Muscle of leg (tissue), 9 donors: ENCODE measurements around the gene PHF23. TPM values are rescaled to one million over a fixed set of nuclear protein-coding genes. Genes with fewer than 3 reads are reported as not detected.

Experiments used
- polyA plus RNA-seq, 8 donors: library from polyadenylated mRNA; unstranded; fragments of 120-200 nt; gene quantifications; one replicate each; pipeline versions ENCODE4 v1.2.1 to v1.2.3, GENCODE V29; 2013; ENCODE audit warnings: inconsistent platforms in 1 of 8, low replicate concordance in 1 of 8; ENCODE audit not compliant: insufficient read length in 8 of 8, insufficient read depth in 1 of 8
- total RNA-seq: library from RNA; stranded (reverse); fragments of 120-200 nt; gene quantifications from one replicate; pipeline ENCODE4 v1.2.4, GENCODE V29; 2013

PHF23 gene
- total and polyA plus RNA-seq, 9 donors = 29.1 to 47.8 (median 39.7) TPM

Other genes with a start within 250 kb of the PHF23 start
Only the 30 nearest of the 36 such genes appear.
- 0.18 TPM for gene SLC16A13, start 203.4 kb downstream of the PHF23 start, total RNA-seq
- gene SLC16A13, start 203.4 kb downstream of the PHF23 start, polyA plus RNA-seq = 1 to 10 TPM in 7 of 8 donors, under 1 TPM in 1; 0.91 to 2.5 (median 1.2) TPM
- 0.04 TPM for gene SLC16A11, start 195.4 kb downstream of the PHF23 start, total RNA-seq
- under 1 TPM in 7 of 8 donors, not detected in 1; 0.10 to 0.37 (median 0.15) TPM for gene SLC16A11, start 195.4 kb downstream of the PHF23 start, polyA plus RNA-seq
- 1.9 TPM for gene CLEC10A, start 159.2 kb downstream of the PHF23 start, total RNA-seq
- gene CLEC10A, start 159.2 kb downstream of the PHF23 start, polyA plus RNA-seq = 1 to 10 TPM in 7 of 8 donors, under 1 TPM in 1; 0.96 to 1.9 (median 1.5) TPM
- 0.04 TPM for gene ASGR2, start 124.6 kb downstream of the PHF23 start, total RNA-seq
- 1 to 10 TPM in 1 of 8 donors, under 1 TPM in 7; 0.30 to 1.1 (median 0.44) TPM for gene ASGR2, start 124.6 kb downstream of the PHF23 start, polyA plus RNA-seq
- 1.5 TPM for gene ASGR1, start 60.1 kb downstream of the PHF23 start, total RNA-seq
- gene ASGR1, start 60.1 kb downstream of the PHF23 start, polyA plus RNA-seq = 1 to 10 TPM; 1.5 to 3.4 (median 2.3) TPM
- 12.7 TPM for gene DLG4, start 19.6 kb downstream of the PHF23 start, total RNA-seq
- 10 to 100 TPM; 16.7 to 33.9 (median 22.9) TPM for gene DLG4, start 19.6 kb downstream of the PHF23 start, polyA plus RNA-seq
- 276 TPM for gene ACADVL, start 19.5 kb downstream of the PHF23 start, total RNA-seq
- 100 to 1,000 TPM; 251 to 312 (median 283) TPM for gene ACADVL, start 19.5 kb downstream of the PHF23 start, polyA plus RNA-seq
- 34.1 TPM for gene DVL2, start 4.9 kb downstream of the PHF23 start, total RNA-seq
- 10 to 100 TPM; 31.2 to 43.3 (median 40.0) TPM for gene DVL2, start 4.9 kb downstream of the PHF23 start, polyA plus RNA-seq
- gene GABARAP, start 3.0 kb upstream of the PHF23 start, total RNA-seq = 324 TPM
- gene GABARAP, start 3.0 kb upstream of the PHF23 start, polyA plus RNA-seq = 100 to 1,000 TPM; 308 to 363 (median 333) TPM
- 43.4 TPM for gene CTDNEP1, start 12.3 kb upstream of the PHF23 start, total RNA-seq
- 100 to 1,000 TPM; 152 to 181 (median 165) TPM for gene CTDNEP1, start 12.3 kb upstream of the PHF23 start, polyA plus RNA-seq
- 45.4 TPM for gene ELP5, start 12.8 kb upstream of the PHF23 start, total RNA-seq
- 10 to 100 TPM; 36.7 to 64.6 (median 39.6) TPM for gene ELP5, start 12.8 kb upstream of the PHF23 start, polyA plus RNA-seq
- gene CLDN7, start 23.0 kb upstream of the PHF23 start, total RNA-seq = 0.71 TPM
- gene CLDN7, start 23.0 kb upstream of the PHF23 start, polyA plus RNA-seq = 1 to 10 TPM in 7 of 8 donors, under 1 TPM in 1; 0.28 to 8.8 (median 2.0) TPM
- 21.3 TPM for gene SLC2A4, start 42.3 kb upstream of the PHF23 start, total RNA-seq
- 10 to 100 TPM in 6 of 8 donors, 1 to 10 TPM in 2; 7.1 to 35.3 (median 24.5) TPM for gene SLC2A4, start 42.3 kb upstream of the PHF23 start, polyA plus RNA-seq
- 0.58 TPM for gene YBX2, start 55.2 kb upstream of the PHF23 start, total RNA-seq
- gene YBX2, start 55.2 kb upstream of the PHF23 start, polyA plus RNA-seq = 1 to 10 TPM in 6 of 8 donors, under 1 TPM in 2; 0.36 to 2.7 (median 1.4) TPM
- 175 TPM for gene EIF5A, start 68.2 kb upstream of the PHF23 start, total RNA-seq
- gene EIF5A, start 68.2 kb upstream of the PHF23 start, polyA plus RNA-seq = 100 to 1,000 TPM; 266 to 372 (median 330) TPM
- gene GPS2, start 75.9 kb upstream of the PHF23 start, total RNA-seq = 34.7 TPM
- 10 to 100 TPM; 57.5 to 65.9 (median 59.8) TPM for gene GPS2, start 75.9 kb upstream of the PHF23 start, polyA plus RNA-seq
- gene NEURL4, start 89.9 kb upstream of the PHF23 start, total RNA-seq = 17.7 TPM
- 10 to 100 TPM; 13.3 to 21.7 (median 19.2) TPM for gene NEURL4, start 89.9 kb upstream of the PHF23 start, polyA plus RNA-seq
- 12.1 TPM for gene ACAP1, start 97.1 kb upstream of the PHF23 start, total RNA-seq
- 10 to 100 TPM in 2 of 8 donors, 1 to 10 TPM in 6; 4.7 to 10.2 (median 7.2) TPM for gene ACAP1, start 97.1 kb upstream of the PHF23 start, polyA plus RNA-seq
- gene KCTD11, start 112.7 kb upstream of the PHF23 start, total RNA-seq = 4.7 TPM
- 10 to 100 TPM in 1 of 8 donors, 1 to 10 TPM in 7; 6.8 to 10.5 (median 7.9) TPM for gene KCTD11, start 112.7 kb upstream of the PHF23 start, polyA plus RNA-seq
- not detected for gene TMEM95, start 115.7 kb upstream of the PHF23 start, total RNA-seq
- not detected for gene TMEM95, start 115.7 kb upstream of the PHF23 start, polyA plus RNA-seq
- 0.31 TPM for gene TNK1, start 141.6 kb upstream of the PHF23 start, total RNA-seq
- gene TNK1, start 141.6 kb upstream of the PHF23 start, polyA plus RNA-seq = 1 to 10 TPM in 2 of 8 donors, under 1 TPM in 6; 0.23 to 1.3 (median 0.70) TPM
- gene PLSCR3, start 155.1 kb upstream of the PHF23 start, total RNA-seq = 14.2 TPM
- gene PLSCR3, start 155.1 kb upstream of the PHF23 start, polyA plus RNA-seq = 10 to 100 TPM; 24.2 to 38.9 (median 30.0) TPM
- 100 TPM for gene TMEM256, start 164.6 kb upstream of the PHF23 start, total RNA-seq
- gene TMEM256, start 164.6 kb upstream of the PHF23 start, polyA plus RNA-seq = 10 to 100 TPM; 45.4 to 70.0 (median 57.7) TPM
- 7.7 TPM for gene NLGN2, start 168.4 kb upstream of the PHF23 start, total RNA-seq
- gene NLGN2, start 168.4 kb upstream of the PHF23 start, polyA plus RNA-seq = 10 to 100 TPM; 20.6 to 36.2 (median 27.0) TPM
- not detected for gene SPEM1, start 180.9 kb upstream of the PHF23 start, total RNA-seq
- gene SPEM1, start 180.9 kb upstream of the PHF23 start, polyA plus RNA-seq = not detected
- gene SPEM2, start 186.2 kb upstream of the PHF23 start, total RNA-seq = not detected
- not detected for gene SPEM2, start 186.2 kb upstream of the PHF23 start, polyA plus RNA-seq
- not detected for gene SPEM3, start 189.4 kb upstream of the PHF23 start, total RNA-seq
- under 1 TPM in 1 of 8 donors, not detected in 7; 0.26 TPM for gene SPEM3, start 189.4 kb upstream of the PHF23 start, polyA plus RNA-seq
- gene TMEM102, start 196.0 kb upstream of the PHF23 start, total RNA-seq = 0.93 TPM
- 1 to 10 TPM in 4 of 8 donors, under 1 TPM in 4; 0.72 to 1.7 (median 0.95) TPM for gene TMEM102, start 196.0 kb upstream of the PHF23 start, polyA plus RNA-seq
- 1.6 TPM for gene FGF11, start 200.1 kb upstream of the PHF23 start, total RNA-seq
- 1 to 10 TPM; 1.0 to 4.8 (median 2.1) TPM for gene FGF11, start 200.1 kb upstream of the PHF23 start, polyA plus RNA-seq
- 52.8 TPM for gene CHRNB1, start 205.6 kb upstream of the PHF23 start, total RNA-seq
- 10 to 100 TPM; 58.0 to 80.8 (median 70.9) TPM for gene CHRNB1, start 205.6 kb upstream of the PHF23 start, polyA plus RNA-seq